Fibroblast of pulmonary artery (primary cell): ENCODE measurements around the gene LRRC8E.

ENCODE experiments used
- DNase-seq: peaks from one replicate; pipeline ENCODE4 v3.0.0-alpha.2; 2010; ENCODE audit warnings: low read depth
- H3K4me3 ChIP-seq: replicated peaks from 2 replicates; pipeline ENCODE4 v1.5.1; 2011; ENCODE audit warnings: low read depth, mild to moderate bottlenecking, control low read depth, low read length, moderate library complexity
- CTCF ChIP-seq: IDR thresholded peaks from 2 replicates; pipeline ENCODE4 v1.5.1; 2011; ENCODE audit warnings: mild to moderate bottlenecking, control low read depth, low read length, inconsistent platforms; ENCODE audit errors: missing control alignments

LRRC8E gene

DNA sequence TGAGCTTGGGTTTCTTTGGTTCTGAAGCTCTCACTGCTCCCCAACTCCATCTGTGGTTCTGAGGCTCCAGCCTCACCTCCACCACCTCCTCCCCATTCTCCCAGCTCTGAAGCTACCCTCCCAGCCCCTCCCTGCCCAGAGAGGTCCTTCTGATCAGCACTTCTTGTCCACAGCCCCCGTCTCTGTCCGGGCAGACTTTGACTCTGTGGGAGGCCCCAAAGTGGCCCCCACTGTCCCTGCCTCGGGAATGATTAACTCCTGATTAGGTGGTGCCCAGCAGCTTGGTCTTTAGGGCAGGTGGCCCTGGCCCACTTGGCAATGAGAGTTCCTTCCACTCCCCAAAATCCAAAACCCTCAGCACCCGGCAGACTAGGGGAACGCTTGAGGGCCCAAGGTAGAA lies 43.9 kb upstream of the LRRC8E start:
- DNase-seq: no peak
- no peak for TF ChIP-seq CTCF
- H3K4me3 ChIP-seq: no peak overlapping the region

GRCh38 chr19:7844951-7845350 lies 43.4 kb upstream of the LRRC8E start:
- no peak for DNase-seq
- no peak overlapping the region for H3K4me3 ChIP-seq
- no peak for TF ChIP-seq CTCF

DNA sequence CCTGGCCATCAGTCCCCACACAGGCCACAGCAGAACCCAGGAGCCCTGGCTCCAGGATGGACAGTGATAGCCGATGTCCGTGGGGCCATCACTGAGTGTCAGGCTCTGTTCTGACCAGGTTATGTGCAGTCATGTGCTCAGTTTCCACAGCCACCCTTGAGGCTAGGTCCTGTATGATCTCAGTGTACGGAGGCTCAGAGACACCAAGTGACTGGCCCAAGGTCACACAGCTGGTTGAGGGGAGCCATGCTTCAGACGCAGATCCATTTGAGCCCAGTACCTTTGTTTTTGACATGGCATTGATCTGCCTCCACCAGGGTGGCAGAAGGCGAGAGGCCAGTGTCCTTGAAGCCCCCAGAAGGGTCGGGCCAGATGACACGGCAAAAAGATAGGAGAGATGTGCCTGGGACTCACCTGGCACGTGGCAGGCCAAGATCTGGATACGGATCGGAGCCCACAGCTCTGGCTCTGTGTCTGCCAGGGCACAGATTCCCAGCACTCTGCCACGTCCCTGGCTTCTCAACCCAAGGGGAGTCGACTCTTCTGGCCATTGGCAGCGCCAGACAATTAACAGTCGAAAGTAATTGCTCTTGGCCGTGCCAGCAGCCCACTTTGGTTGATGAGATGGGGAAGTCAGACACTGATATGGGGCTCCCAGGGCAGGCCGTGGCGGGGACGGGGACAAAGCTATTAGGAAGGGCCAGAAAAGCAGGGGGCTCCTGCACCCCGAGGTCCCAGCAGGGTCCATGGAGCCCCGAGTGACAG lies 42.7 kb upstream of the LRRC8E start:
- no peak for DNase-seq
- H3K4me3 ChIP-seq: no peak overlapping the region
- no peak for TF ChIP-seq CTCF

DNA sequence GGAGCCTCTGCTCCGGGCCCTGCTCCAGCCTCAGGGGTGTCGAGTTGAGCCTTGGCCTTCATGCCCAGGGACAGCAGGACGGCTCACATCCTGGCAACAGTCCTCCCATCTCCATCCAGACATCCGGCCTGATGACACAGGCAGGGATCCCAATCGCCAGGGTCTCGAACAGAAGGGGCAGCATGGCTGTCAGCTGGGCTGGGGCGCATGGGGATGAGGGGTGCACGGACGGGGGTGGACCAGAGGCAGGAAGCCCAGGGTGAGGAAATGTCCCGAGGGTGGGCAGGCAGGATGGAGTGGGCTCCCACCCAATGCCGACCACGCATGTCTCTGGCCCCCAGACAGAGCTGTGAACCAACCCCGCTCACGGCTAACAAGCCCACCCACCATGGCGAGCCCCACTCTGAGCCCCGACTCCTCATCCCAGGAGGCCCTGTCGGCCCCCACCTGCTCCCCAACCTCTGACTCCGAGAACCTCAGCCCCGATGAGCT lies 42.1 kb upstream of the LRRC8E start:
- TF ChIP-seq CTCF: no peak
- no peak for DNase-seq
- no peak overlapping the region for H3K4me3 ChIP-seq

DNA sequence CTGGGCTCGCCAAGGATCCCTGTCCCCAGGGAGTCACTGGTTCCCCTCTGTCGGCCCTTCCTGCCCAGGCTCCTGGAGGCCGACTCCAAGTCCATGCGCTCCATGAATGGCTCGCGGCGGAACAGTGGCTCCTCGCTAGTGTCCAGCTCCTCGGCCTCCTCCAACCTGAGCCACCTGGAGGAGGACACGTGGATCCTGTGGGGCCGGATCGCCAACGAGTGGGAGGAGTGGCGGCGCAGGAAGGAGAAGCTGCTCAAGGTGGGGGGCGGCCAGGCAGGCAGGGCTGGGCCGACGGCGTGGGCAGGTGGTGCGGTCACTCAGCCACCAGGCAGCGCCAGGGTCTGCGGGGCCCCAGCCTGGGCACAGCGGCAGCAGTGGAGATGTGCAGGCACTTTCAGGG lies 40.6 kb upstream of the LRRC8E start:
- no peak overlapping the region for H3K4me3 ChIP-seq
- no peak for TF ChIP-seq CTCF

GRCh38 chr19:7848779-7849457 lies 39.4 kb upstream of the LRRC8E start:
- no peak for DNase-seq
- no peak overlapping the region for H3K4me3 ChIP-seq
- no peak for TF ChIP-seq CTCF

More for the DNA sequence above, 40.6 kb upstream of the LRRC8E start:
- no peak for DNase-seq
